GM18519 (cell line): ENCODE data around the gene ABHD8.

Experiments
- ATAC-seq: cut with Tn5 transposase; IDR thresholded peaks from one replicate; pipeline ENCODE4 v1.9.1; 2021; ENCODE audit warnings: mild to moderate bottlenecking, moderate library complexity; ENCODE audit not compliant: unreplicated experiment, low FRiP score

Gene ABHD8

DNA sequence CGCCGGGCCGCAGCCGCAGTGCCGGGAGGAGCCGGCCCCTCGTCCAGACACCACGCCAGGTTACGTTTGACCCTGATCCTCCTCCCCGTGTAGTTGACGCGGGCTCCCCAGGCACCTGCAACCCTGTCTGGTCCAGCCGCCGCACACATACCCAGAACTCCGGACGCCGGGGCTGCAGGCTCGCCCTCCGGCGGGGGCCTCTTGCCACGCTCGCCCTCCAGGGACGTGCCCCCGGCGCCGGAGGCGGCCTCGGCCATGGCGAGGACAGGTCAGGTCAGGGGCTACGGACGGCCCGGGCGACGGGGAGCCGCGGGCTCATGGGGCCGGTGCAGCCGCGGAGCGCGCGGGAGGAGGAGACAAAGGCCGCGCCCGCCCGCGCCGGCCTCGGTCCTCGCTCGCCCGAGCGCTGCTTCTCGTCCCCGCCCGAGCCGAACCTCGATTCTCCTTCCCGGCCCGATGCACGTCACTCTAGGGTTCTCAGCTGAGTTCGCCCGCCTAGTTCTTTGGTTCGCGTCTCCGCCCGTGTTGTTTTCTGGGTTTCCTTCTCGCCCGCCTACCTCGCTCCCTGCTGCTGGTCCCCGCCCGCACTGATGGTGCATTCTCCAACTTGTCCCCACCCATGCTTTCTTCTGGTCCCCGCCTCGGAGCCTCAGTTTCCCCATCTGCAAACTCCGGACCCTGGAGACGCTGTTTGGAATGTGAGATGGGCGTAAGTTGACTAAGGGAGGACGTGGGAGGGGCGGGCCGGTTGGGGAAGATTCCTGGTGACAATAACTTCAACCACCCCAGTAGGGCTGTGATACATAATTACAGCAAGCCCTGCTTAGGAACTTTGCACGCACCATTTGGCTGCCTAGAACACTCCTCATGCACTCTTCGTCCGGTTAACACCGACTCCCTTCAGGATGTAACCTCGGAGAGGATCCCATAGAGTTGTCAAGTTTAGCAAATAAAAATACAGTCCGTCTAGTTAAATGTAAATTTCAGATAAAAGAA, 31.5 kb upstream of the ABHD8 start, which contains the start of gene ANO8:
TSS of gene ANO8 (minus strand) at position 442 of the 996 bp plus-strand sequence. CDS start at position 257, 185 bp downstream.
- ATAC-seq: no peak

DNA sequence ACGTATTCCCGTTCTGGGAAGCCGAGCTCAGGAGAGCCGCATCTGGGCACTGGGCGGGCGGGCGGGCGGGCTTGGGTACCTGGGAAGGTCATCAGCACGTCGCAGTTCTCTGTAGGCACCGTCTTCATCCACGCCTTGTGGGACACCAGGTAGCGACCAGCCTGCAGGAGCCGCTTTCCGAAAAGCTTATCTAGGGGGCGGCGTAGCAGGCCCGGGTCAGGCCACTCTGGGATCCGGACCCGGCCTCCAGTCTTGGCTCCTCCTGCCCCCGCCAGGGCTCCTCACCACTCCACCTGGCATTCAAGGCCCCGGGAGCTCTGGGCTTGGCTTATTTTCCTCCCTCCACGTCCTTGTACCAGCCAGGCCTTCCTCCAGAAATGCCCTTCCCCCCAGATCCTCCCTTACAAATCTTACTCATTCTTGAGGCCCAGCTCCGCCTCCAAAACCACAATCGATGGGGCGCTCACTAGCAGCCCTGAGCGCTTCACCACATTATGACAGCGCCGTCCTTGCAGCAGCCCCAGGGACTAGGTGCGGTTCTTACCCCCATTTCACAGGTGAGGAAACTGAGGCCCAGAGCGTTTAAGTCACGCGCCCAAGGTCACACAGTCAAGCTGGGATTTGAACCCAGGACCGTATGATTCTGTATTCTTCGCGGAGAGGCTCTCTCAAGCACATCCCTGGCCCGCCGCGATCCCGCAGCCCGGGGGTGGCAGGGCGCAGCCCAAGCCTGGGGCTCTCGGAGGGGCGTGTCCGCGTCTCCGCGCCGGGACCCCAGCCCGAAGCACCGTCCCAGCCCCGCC, 30.6 kb upstream of the ABHD8 start:
- ATAC-seq: no peak

DNA sequence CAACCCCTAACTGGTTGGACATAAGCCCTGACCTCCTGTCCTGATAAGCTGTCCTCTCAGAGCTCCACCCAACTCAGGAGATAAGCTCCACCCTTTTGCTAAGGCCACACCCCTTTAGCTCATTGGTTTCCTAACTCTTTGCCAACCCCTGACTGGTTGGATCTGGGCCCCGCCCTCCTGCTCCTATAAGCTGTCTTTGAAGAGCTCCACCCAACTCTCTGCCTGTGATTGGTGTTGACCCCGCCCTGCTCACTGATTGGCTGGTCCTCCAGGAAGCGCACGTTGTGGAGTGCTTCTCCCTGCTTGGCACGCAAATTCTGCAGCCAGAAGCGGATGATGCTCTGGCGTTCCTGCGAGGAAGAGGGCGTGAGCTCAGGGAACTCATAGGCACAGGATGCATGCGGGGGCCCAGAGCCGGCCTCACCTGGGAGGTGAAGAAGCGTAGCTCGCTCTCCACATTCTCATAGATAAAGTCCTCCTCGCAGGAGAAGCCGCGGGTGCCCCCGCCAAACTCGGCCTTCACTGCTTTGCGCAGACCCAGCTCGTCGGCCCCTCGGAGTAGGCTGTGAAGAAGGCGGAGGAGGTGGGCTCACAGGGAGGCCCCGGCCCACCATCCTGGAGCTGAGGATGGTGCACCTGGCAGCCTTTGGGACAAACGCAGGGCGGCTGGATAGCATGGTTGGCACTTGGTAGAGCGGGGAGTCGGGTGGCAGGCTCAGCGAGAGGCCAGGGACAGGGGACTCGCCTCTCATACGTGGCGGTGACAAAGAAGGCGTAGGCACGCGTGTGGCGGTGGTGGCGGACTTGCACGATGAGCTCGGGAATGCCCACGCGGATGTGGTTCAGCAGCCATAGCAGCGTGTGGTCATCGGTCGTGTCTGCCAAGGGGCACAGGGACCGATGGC, 29.7 kb upstream of the ABHD8 start:
- ATAC-seq: no peak

DNA sequence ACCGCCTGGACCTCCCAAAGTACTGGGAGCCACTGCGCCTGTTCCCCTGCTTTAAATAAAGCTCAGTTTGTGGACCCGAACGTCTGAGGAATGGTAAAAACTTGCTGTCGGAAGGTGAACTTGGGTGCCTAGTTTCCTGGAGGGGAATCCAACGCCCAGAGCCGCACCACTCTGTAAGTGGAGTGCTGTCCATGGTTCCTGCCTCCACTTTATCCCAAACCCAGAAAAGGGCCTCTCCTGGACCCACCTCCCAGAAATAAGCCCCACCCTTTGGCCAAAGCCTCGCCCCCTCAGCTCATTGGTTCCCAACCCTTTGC, 29.1 kb upstream of the ABHD8 start:
- no peak for ATAC-seq

- no peak for ATAC-seq
Measured at GRCh38 chr19:17331045-17331558, 27.9 kb upstream of the ABHD8 start.

DNA sequence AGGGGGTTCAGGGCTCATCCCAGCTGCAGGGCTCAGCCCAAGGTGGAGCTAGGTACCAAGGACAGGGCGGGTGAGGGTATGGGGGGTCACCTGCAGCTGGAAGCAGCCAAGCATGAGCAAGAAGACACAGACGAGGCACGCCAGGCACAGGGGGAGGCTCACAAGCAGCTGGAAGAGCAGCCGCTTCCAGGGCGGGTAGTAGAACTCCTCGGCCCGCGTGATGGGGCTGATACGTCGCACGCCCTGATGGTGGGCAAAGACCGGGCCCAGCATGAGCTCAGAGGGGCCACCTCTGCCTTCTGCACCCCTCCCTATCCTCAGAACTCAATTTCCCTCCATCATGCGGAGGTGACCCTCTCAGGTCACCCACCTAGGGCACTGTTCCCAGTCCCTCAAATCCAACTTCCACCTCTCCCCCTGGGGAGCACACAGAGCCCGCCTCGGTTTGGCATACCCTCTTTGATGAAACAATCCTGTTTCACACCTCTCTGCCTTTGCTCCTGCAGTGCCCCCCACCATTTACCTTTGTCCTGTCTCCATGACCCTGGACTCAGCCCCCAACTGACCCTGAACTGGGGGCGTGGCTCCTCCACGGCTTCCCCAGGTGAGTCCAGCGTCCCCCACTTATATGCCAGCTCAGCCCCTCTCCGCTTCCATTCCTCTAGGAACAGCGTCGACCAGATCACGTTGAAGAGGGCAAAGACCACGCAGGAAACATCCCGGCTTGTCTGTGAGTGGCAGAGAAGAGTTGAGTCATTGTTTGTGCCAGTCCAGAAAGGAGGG, 27.2 kb upstream of the ABHD8 start:
- ATAC-seq: no peak

DNA sequence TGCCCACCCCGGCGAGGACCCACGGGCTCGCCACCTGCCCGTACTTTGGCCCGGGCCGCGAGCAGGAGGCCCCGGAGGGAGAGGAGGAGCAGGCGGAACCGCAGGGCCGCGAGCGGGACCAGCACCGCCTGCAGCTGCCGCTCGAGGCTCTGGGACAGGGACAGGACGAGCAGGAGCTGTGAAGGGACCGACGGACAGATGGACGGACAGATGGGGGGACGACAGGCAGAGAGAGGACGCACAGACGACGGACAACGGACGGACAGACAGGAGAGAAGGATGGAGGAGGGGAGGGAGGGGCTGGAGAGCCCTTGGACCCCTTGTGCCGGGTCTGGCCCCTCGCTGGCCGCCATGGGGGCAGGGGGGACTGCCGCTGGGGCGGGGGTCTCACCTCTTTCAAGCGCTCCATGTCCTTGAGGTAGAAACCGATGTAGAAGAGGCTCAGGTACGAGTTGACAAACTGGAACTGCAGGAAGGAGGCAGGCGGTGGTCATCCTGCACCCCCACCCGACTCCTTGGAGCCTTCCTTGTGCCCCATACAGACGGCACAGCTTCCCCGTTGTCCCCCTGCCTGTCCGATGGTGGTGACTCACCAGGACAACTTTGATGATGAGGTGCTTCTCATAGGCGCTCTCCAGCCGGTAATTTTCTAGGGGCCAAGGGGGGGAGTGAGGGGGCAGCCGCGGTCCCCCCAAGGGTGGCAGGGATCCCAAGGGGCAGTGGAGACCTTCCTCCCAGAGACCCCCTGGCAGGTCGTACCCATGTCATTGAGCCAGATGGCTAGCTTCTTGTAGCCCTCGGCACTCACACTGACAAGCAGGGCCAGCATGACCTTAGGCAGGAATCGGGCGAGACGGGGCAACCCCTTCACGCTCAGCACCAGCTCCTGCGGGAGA, 26.4 kb upstream of the ABHD8 start:
- no peak for ATAC-seq

DNA sequence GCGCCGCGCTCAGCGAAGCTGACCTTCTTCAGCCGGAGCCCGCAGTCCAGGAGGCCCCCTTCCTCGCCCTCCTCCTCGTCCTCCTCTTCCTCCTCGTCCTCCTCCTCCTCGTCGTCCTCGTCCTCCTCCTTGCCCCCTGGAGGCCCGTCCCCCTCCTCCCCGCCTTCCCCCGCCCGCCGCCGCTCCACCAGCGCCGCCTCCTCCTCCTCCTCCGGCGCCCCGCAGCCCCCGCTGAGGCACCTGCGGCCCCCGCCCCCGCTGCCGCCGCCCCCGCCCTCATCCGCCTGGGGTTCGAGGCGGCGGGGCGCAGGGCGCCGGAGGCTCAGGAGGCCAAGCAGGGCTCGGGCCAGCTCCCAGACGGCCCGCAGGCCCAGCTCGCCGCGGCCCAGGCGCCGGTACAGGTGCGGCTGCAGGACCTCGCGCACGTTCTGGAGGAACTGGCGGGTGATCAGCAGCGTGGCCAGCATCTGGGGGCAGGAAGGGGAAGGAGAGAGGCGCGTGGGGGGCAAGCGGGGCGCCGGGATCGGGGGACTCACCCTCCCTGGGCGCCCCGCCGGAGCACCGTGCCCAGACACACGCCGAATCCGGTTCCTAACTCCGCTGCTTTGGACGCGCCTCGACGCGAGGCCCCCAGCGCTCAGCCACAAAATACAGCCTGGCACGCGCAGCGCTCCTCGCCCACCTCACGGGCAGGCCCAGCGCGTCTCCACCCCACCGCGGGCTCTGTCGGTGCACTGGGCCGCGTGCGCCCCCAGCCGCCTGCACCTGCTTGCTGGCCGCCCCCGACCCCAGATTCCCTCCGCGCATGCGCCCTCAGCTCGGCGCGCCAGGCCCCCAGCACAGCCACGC, 25.5 kb upstream of the ABHD8 start:
- ATAC-seq: no peak

DNA sequence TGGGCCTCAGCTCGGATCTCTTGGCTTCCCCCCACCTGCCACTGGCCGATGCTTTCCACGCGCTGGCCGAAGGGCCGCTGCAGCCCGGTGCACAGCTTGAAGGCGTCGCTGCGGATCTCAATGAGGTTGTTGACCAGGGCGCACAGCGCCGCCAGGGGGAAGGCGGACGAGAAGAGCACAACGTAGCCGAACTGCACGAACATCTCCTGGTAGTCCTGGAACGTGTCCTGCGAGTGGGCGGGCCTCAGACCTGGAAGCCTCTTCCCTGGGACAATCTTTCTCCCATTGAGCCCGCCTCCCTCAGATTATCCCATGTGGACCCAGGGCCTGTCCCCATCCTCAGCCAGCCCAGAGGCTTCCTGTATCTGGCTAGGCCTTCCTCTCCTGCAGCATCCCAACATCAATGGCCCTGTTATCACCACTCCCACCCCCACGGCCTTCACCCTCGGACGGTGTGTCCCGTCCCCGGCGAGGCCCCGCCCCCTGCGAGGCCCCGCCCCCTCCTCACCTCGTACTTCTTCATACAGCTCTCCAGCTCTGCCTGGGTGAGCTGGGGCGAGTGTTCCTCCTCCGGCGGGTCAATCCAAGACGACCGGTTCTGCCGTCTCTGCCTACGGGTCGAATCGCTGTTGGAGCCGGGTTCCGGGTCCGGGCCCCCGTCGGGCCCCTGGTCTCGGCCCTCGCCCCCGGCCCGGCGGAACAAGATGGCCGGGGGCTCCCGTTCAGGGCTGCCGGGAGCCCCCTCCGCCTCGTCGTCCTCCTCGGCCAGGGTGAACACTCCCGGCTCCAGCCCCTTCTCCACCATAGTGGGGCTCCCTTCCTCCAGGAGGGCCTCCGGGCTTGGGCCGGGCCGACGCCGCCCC, 24.7 kb upstream of the ABHD8 start:
- ATAC-seq: no peak

DNA sequence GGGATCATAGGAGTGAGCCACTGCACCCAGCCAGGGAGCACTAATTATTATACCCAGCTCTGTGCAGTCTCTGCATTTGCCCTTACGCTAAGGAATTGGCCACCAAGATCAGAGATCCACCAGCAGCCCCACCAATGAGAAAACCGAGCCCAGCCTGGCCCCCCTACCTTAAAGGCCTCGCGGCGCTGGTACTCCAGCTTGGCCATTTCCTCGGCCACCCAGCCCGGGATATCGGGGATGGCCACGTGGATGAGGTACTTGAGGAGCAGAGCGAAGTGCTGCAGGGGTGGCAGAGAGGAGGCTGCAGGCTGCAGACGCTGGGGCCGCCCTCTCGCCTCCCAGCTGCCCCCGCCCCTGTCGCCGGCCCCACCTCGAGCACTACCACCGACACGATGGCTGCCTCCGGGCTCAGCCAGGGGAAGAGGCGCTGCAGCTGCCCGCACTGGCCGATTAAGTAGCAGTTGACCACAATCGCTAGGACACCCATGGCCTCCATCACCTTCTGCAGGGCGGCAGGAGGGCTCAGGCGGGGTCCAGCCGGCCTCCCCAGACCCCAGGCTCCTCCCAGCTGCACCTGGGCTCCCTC, 23.9 kb upstream of the ABHD8 start:
- ATAC-seq: no peak

GRCh38 chr19:17326595-17326966, 23.4 kb upstream of the ABHD8 start:
- ATAC-seq: no peak

DNA sequence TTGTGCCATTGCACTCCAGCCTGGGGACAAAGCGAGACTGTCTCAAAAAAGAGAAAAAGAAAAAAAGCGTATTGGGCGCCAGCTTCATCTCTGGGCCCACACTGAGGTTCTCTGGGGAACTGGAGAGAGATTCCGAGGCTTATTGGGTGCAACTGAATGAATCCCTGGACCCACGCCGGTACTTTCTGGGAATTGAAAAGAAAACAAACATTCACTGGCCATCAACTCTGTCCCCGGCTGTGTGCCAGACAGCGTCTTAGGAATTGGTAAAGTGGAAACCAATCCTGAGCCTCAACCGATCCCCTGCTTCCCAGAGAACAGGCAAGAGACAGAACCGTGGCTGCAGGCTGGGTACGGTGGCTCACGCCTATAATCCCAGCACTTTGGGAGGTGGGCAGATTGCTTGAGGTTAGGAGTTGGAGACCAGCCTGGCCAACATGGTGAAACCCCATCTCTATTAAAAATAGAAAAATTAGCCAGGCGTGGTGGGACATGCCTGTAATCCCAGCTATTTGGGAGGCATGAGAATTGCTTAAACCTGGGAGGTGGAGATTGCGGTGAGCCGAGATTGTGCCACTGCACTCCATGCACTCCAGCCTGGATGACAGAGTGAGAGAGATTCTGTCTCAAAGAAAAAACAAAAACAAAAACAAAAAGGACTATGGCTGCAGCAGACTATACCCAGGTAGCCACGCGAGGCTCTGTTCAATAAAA, 22.8 kb upstream of the ABHD8 start:
- no peak for ATAC-seq

DNA sequence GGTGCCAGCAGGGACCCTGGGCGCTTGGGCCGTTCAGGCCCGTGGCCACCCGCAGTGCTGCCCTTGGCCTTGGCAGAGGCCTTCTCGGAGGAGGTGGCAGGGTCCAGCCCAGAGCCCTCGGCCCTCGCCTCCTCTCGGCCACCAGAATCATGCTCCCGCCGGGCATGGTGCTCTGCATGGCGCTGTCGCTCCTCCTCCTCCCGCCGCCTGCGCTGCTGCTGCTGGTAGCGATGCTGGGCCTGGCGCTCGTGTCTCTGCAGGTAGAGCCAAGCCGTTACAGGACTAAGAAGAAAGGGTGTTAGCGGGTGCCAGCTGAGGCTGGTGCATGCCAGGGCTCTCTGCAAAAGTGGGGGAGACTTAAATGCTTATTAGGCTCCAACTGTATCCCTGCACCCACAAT, 21.9 kb upstream of the ABHD8 start:
- ATAC-seq: no peak

DNA sequence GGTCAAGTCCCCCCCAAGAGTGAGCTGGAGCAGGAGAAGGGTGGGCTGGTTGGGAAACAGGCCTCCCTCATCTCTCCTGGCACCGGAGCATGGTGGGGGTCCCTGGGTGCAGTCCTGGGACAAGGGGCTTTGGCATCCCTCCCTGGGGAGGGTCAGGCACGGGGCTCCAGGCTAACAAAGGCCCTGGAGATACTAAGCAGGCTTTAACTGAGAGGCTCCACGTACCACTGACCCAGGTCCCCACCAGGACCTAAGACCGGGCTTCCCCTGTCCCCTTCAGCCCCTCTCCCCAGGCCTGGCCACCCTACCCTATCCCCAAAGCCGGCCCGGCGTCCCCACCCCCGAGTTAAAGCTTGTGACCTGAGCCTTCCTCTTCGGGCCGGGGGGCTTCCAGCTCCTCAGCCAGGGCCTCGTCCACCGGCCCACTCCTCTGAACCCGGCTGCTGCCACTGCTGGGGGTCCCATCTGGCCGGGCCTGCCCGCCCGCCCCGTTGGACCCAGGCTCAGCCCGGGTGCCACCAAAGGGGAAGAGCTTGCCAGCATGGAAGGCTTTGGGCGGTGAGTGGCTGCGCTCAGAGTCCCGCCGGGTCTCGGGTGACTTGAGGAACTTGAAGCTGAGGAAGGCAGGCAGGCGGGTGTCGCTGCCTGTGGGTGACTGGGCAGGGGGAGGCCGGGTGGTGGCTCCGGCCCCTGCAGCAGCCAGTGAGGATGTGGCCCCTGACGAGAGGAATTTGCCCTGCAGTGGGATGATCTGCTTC, 21.3 kb upstream of the ABHD8 start:
- no peak for ATAC-seq

GRCh38 chr19:17323964-17324332, 20.7 kb upstream of the ABHD8 start:
- no peak for ATAC-seq
